ENCODE results near the gene LGI1.

Gene LGI1

GRCh38 chr10:93755443-93756116, 2.2 kb upstream of the LGI1 start:
- no peak for DNase-seq

- DNase-seq = no peak
Measured at GRCh38 chr10:93756118-93756517, 1.6 kb upstream of the LGI1 start.

GRCh38 chr10:93757136-93757535, 600 bp upstream of the LGI1 start:
- DNase-seq = no peak

- DNase-seq = no peak
Measured at GRCh38 chr10:93758508-93758885, 761 bp downstream of the LGI1 start.

- DNase-seq = no peak
Measured at GRCh38 chr10:93758891-93759410, 1.2 kb downstream of the LGI1 start.

- no peak for DNase-seq
Measured at GRCh38 chr10:93760490-93760889, 2.8 kb downstream of the LGI1 start.

- no peak for DNase-seq
Measured at GRCh38 chr10:93762979-93763391, 5.2 kb downstream of the LGI1 start.

GRCh38 chr10:93766918-93767317, 9.2 kb downstream of the LGI1 start:
- no peak for DNase-seq

GRCh38 chr10:93767724-93768399, 10.1 kb downstream of the LGI1 start:
- DNase-seq = no peak

GRCh38 chr10:93768892-93769291, 11.2 kb downstream of the LGI1 start:
- DNase-seq = no peak

GRCh38 chr10:93771354-93771753, 13.6 kb downstream of the LGI1 start:
- no peak for DNase-seq

GRCh38 chr10:93773120-93773519, 15.4 kb downstream of the LGI1 start:
- DNase-seq = no peak

GRCh38 chr10:93773705-93774104, 16.0 kb downstream of the LGI1 start:
- no peak for DNase-seq

GRCh38 chr10:93775356-93775755, 17.6 kb downstream of the LGI1 start:
- no peak for DNase-seq

- no peak for DNase-seq
Measured at GRCh38 chr10:93777092-93777491, 19.4 kb downstream of the LGI1 start.

GRCh38 chr10:93784059-93784458, 26.3 kb downstream of the LGI1 start:
- DNase-seq = no peak

- no peak for DNase-seq
Measured at GRCh38 chr10:93788413-93789208, 30.9 kb downstream of the LGI1 start.

GRCh38 chr10:93790439-93790838, 32.7 kb downstream of the LGI1 start:
- no peak for DNase-seq

- DNase-seq = no peak
Measured at GRCh38 chr10:93796167-93796566, 38.4 kb downstream of the LGI1 start.

GRCh38 chr10:93797825-93798224, 40.1 kb downstream of the LGI1 start:
- DNase-seq = no peak

- no peak for DNase-seq
Measured at GRCh38 chr10:93799155-93799708, 41.5 kb downstream of the LGI1 start.

- DNase-seq = no peak
Measured at GRCh38 chr10:93804200-93804599, 46.5 kb downstream of the LGI1 start.

GRCh38 chr10:93806903-93807302, 49.2 kb downstream of the LGI1 start:
- no peak for DNase-seq
